Measurements from ENCODE around the gene MRPS21. TPM values are rescaled to one million over a fixed set of nuclear protein-coding genes. Genes with fewer than 3 reads are reported as not detected.

Gene MRPS21
- polyA plus RNA-seq, 2 of the 4 experiments (the other 2 are of a cell fraction) = 95.7 to 113 TPM

GRCh38 chr1:150295476-150295875, 1.8 kb downstream of the MRPS21 start:
- POLR2A ChIA-PET = no interaction called here
- 96% methylated on average over 2 of the region's 2 CpGs for WGBS (ENCODE audit: missing lambda C conversion rate)
- ATAC-seq (no peak), DNase-seq (ENCODE audit: low read depth in 1 of 2, low spot score in 1 of 2) (no peak), FAIRE-seq (no peak)
- no peak overlapping the region for H3K4me3 ChIP-seq
- CTCF ChIA-PET = interaction anchor here (1.1 to 2.3 kb wide), 3 partner anchors 9 to 40 kb away, joined by 3 to 7 read pairs (median 5); no protein-coding TSS in a partner anchor
- no peak overlapping the region for H3K27ac ChIP-seq
- TF ChIP-seq FOSB (CRISPR knock-in tag; IDR thresholded peaks at IDR 0.05) = no peak
- no peak for TF ChIP-seq CTCF (IDR thresholded peaks at IDR 0.05)
- TF ChIP-seq ESRRA (IDR thresholded peaks at IDR 0.05; ENCODE audit: borderline replicate concordance, low read length) = no peak
- no peak for TF ChIP-seq HEYL (CRISPR knock-in tag; IDR thresholded peaks at IDR 0.05)
- TF ChIP-seq PBX3 (IDR thresholded peaks at IDR 0.05) = no peak
- H3K4me2 ChIP-seq = peak overlapping the region; percentile 97
- H3K9me3 ChIP-seq = no peaks in the 10 kb centered on the region
- peaks cover 18% of the 10 kb centered on the region for H3K4me1 ChIP-seq

GRCh38 chr1:150299716-150300115, 6.1 kb downstream of the MRPS21 start:
- ChIA-PET POLR2A (no interaction called here), CTCF (interaction anchor here (0.7 to 1.4 kb wide), 2 partner anchors 18 to 250 kb away, joined by 3 to 6 read pairs; partner anchors contain the start of genes ADAMTSL4 and CIART)
- no peak overlapping the region for H3K27ac ChIP-seq
- no peak for ATAC-seq
- peaks cover 9% of the 10 kb centered on the region for H3K4me1 ChIP-seq
- H3K9me3 ChIP-seq = no peaks in the 10 kb centered on the region
- no peak overlapping the region for H3K4me2 ChIP-seq
- FAIRE-seq = no peak
- 94% methylated on average over 3 of the region's 3 CpGs for WGBS (ENCODE audit: missing lambda C conversion rate)
- no peak for DNase-seq (ENCODE audit: low read depth in 1 of 2, low spot score in 1 of 2)
- H3K4me3 ChIP-seq = no peak overlapping the region
- TF ChIP-seq NPAS2 (CRISPR knock-in tag; IDR thresholded peaks at IDR 0.05; ENCODE audit: borderline replicate concordance) (no peak), NR3C1 (IDR thresholded peaks at IDR 0.05) (no peak), BHLHE40 (IDR thresholded peaks at IDR 0.05; ENCODE audit: low read depth, low read length) (no peak), CEBPB (IDR thresholded peaks at IDR 0.05) (no peak), FOXS1 (CRISPR knock-in tag; IDR thresholded peaks at IDR 0.05) (no peak)

GRCh38 chr1:150302338-150302737, 8.7 kb downstream of the MRPS21 start:
- H3K4me3 ChIP-seq = no peak overlapping the region
- WGBS (ENCODE audit: missing lambda C conversion rate) = 93% methylated on average over 6 of the region's 6 CpGs
- DNase-seq (ENCODE audit: low read depth in 1 of 2, low spot score in 1 of 2) (no peak), ATAC-seq (peak; percentile 24 to 26; a peak in 2 of 6 replicates), FAIRE-seq (no peak)
- ChIA-PET CTCF (interaction anchor here (0.8 to 1.1 kb wide), 2 partner anchors 46 to 77 kb away, joined by 3 read pairs; no protein-coding TSS in a partner anchor), POLR2A (interaction anchor here (0.5 kb wide), 1 partner anchor 36 kb away, joined by 3 read pairs; no protein-coding TSS in a partner anchor)
- TF ChIP-seq KDM1A (IDR thresholded peaks at IDR 0.05; ENCODE audit: low read depth) (no peak), RARB (CRISPR knock-in tag; IDR thresholded peaks at IDR 0.05) (no peak), ZFP36 (IDR thresholded peaks at IDR 0.05; ENCODE audit: borderline replicate concordance, partially characterized antibody) (no peak), FOSL2 (IDR thresholded peaks at IDR 0.05) (no peak), FOSL2 (CRISPR knock-in tag; IDR thresholded peaks at IDR 0.05) (no peak), MAZ (IDR thresholded peaks at IDR 0.05; ENCODE audit: borderline replicate concordance, low read depth, low read length) (no peak), JUNB (IDR thresholded peaks at IDR 0.05) (no peak)
- TF ChIP-seq, protein P1, sequence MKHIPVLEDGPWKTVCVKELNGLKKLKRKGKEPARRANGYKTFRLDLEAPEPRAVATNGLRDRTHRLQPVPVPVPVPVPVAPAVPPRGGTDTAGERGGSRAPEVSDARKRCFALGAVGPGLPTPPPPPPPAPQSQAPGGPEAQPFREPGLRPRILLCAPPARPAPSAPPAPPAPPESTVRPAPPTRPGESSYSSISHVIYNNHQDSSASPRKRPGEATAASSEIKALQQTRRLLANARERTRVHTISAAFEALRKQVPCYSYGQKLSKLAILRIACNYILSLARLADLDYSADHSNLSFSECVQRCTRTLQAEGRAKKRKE (CRISPR knock-in tag; IDR thresholded peaks at IDR 0.05; ENCODE audit: low read depth) = no peak
- H3K9me3 ChIP-seq = no peaks in the 10 kb centered on the region
- no peak overlapping the region for H3K4me2 ChIP-seq
- H3K27ac ChIP-seq = no peak overlapping the region
- no peaks in the 10 kb centered on the region for H3K4me1 ChIP-seq

All from A549 (cell line).